Measurements from ENCODE around the gene PPAN. TPM values are rescaled to one million over a fixed set of nuclear protein-coding genes. Genes with fewer than 3 reads are reported as not detected.
A peak's percentile ranks its signal among the peaks of the same experiment; 100 is the strongest.

Gene PPAN
- total RNA-seq, 3 donors from 2014 or later = 36.4 to 42.0 (median 40.3) TPM

GRCh38 chr19:10104130-10104513 lies 2.0 kb upstream of the PPAN start:
- no peak for ATAC-seq
- no peak for TF ChIP-seq CTCF (IDR thresholded peaks at IDR 0.05)
- no peak for DNase-seq
- Histone ChIP-seq H3K4me3 (no peak overlapping the region), H3K36me3 (ENCODE audit: low read depth) (peaks cover 10% of the 10 kb centered on the region), H3K4me1 (ENCODE audit: low read depth) (peaks cover 13% of the 10 kb centered on the region), H3K9me3 (no peaks in the 10 kb centered on the region)
- intact Hi-C loops (cut with DNase I, micrococcal nuclease) = no loop called here

- Histone ChIP-seq H3K4me3 (no peak overlapping the region), H3K9me3 (no peaks in the 10 kb centered on the region), H3K36me3 (ENCODE audit: low read depth) (peaks cover 10% of the 10 kb centered on the region), H3K4me1 (ENCODE audit: low read depth) (peaks cover 13% of the 10 kb centered on the region)
- intact Hi-C loops (cut with DNase I, micrococcal nuclease) = no loop called here
- DNase-seq (peak in 2 of 3 donors; percentile 55 to 70), ATAC-seq (peak; percentile 59)
- TF ChIP-seq CTCF (IDR thresholded peaks at IDR 0.05) = no peak
Measured at GRCh38 chr19:10104665-10105508, 1.3 kb upstream of the PPAN start.

GRCh38 chr19:10105509-10106099 lies 558 bp upstream of the PPAN start:
- DNase-seq (no peak), ATAC-seq (no peak)
- Histone ChIP-seq H3K4me1 (ENCODE audit: low read depth) (peaks cover 13% of the 10 kb centered on the region), H3K4me3 (no peak overlapping the region), H3K9me3 (no peaks in the 10 kb centered on the region), H3K36me3 (ENCODE audit: low read depth) (peaks cover 13% of the 10 kb centered on the region)
- no peak for TF ChIP-seq CTCF (IDR thresholded peaks at IDR 0.05)
- intact Hi-C loops (cut with DNase I, micrococcal nuclease) = no loop called here

- H3K4me1 ChIP-seq (ENCODE audit: low read depth) = peaks cover 13% of the 10 kb centered on the region
Measured at GRCh38 chr19:10107254-10107653, 1.1 kb downstream of the PPAN start.

GRCh38 chr19:10107817-10108367 lies 1.7 kb downstream of the PPAN start:
- peak in 1 of 3 donors; percentile 57 for DNase-seq
- Histone ChIP-seq H3K4me3 (no peak overlapping the region), H3K9me3 (no peaks in the 10 kb centered on the region), H3K36me3 (ENCODE audit: low read depth) (peaks cover 14% of the 10 kb centered on the region), H3K4me1 (ENCODE audit: low read depth) (peaks cover 14% of the 10 kb centered on the region)
- intact Hi-C loops (cut with DNase I, micrococcal nuclease) = no loop called here
- no peak for ATAC-seq
- TF ChIP-seq CTCF (IDR thresholded peaks at IDR 0.05) = no peak

More at GRCh38 chr19:10107254-10107653, 1.1 kb downstream of the PPAN start:
- Histone ChIP-seq H3K4me3 (no peak overlapping the region), H3K9me3 (no peaks in the 10 kb centered on the region), H3K36me3 (ENCODE audit: low read depth) (peaks cover 14% of the 10 kb centered on the region)
- DNase-seq (no peak), ATAC-seq (no peak)
- TF ChIP-seq CTCF (IDR thresholded peaks at IDR 0.05) = no peak
- intact Hi-C loops (cut with DNase I, micrococcal nuclease) = no loop called here
